Smooth muscle cell (in vitro differentiated cells): ENCODE measurements around the gene BGN. TPM values are rescaled to one million over a fixed set of nuclear protein-coding genes. Genes with fewer than 3 reads are reported as not detected.

Experiments used
- DNase-seq: peaks from one replicate; lab custom pipeline; 2025; ENCODE audit not compliant: unreplicated experiment; lab: John Stamatoyannopoulos, UW
- H2AFZ ChIP-seq: fragments of 200-600 bp; sonication (generic); 2 replicates; pipeline ENCODE4 v1.6.0; 2016; ENCODE audit warnings: antibody characterized with exemption, low read depth, mild to moderate bottlenecking
- H3F3A ChIP-seq: fragments of 200-600 bp; sonication (generic); 2 replicates; pipeline ENCODE4 v1.6.0; 2017; ENCODE audit warnings: antibody characterized with exemption, low read depth
- H3K27ac ChIP-seq: fragments of 200-600 bp; sonication (generic); 2 replicates; pipeline ENCODE4 v1.5.1; 2016; ENCODE audit warnings: low read depth, mild to moderate bottlenecking
- H3K27me3 ChIP-seq: fragments of 200-600 bp; sonication (generic); 2 replicates; pipeline ENCODE4 v1.6.1; 2016; ENCODE audit warnings: low read depth, mild to moderate bottlenecking
- H3K36me3 ChIP-seq: fragments of 200-600 bp; sonication (generic); 2 replicates; pipeline ENCODE4 v1.5.1; 2016; ENCODE audit warnings: low read depth
- H3K4me1 ChIP-seq: fragments of 200-600 bp; sonication (generic); 2 replicates; pipeline ENCODE4 v1.5.1; 2016; ENCODE audit warnings: low read depth
- H3K4me2 ChIP-seq: fragments of 200-600 bp; sonication (generic); 2 replicates; pipeline ENCODE4 v1.6.0; 2016; ENCODE audit warnings: mild to moderate bottlenecking
- H3K4me3 ChIP-seq: fragments of 200-600 bp; sonication (generic); 2 replicates; pipeline ENCODE4 v1.5.1; 2016; ENCODE audit warnings: mild to moderate bottlenecking
- H3K79me2 ChIP-seq: fragments of 200-600 bp; sonication (generic); 2 replicates; pipeline ENCODE4 v1.6.0; 2016; ENCODE audit warnings: low read depth, mild to moderate bottlenecking
- H3K9ac ChIP-seq: fragments of 200-600 bp; sonication (generic); 2 replicates; pipeline ENCODE4 v1.6.0; 2016; ENCODE audit warnings: low read depth
- H3K9me3 ChIP-seq: fragments of 200-600 bp; sonication (generic); replicated peaks from 2 replicates; pipeline ENCODE4 v1.5.1; 2016; ENCODE audit warnings: low read depth
- H4K20me1 ChIP-seq: fragments of 200-600 bp; sonication (generic); 2 replicates; pipeline ENCODE4 v1.6.0; 2016; ENCODE audit warnings: low read depth
- CTCF ChIP-seq: fragments of 200-600 bp; sonication (generic); IDR thresholded peaks from 2 replicates; pipeline ENCODE4 v1.5.1; 2017; ENCODE audit warnings: borderline replicate concordance, mild to moderate bottlenecking, antibody characterized with exemption; ENCODE audit not compliant: insufficient read depth, poor library complexity, severe bottlenecking
- WGBS: methylation state at CpG from one replicate; pipeline ENCODE4 v1.1.7; 2016; ENCODE audit warnings: low lambda C conversion rate; 5-methylcytosine and 5-hydroxymethylcytosine counted together
- polyA plus RNA-seq: library from polyadenylated mRNA; unstranded; fragments of >200 nt; fragmentation: Nextera tagmentation; extraction: Ambion mirVana; gene quantifications from 2 replicates; pipeline ENCODE4 v1.2.1, GENCODE V29; 2016
- total RNA-seq: library from RNA; depleted of rRNA; stranded (reverse); fragments of >200 nt; gene quantifications from 2 replicates; pipeline ENCODE4 v1.2.3, GENCODE V29; 2014

Gene BGN
- total and polyA plus RNA-seq, 2 experiments from 2014 or later, result 298 to 621 TPM

- Histone ChIP-seq H3K9ac (no peak overlapping the region), H3K27me3 (no peaks in the 10 kb centered on the region), H3F3A (no peaks in the 10 kb centered on the region), H3K36me3 (no peaks in the 10 kb centered on the region), H3K4me2 (no peak overlapping the region), H3K79me2 (no peaks in the 10 kb centered on the region), H3K9me3 (no peaks in the 10 kb centered on the region), H3K27ac (no peak overlapping the region), H3K4me3 (no peak overlapping the region), H4K20me1 (no peaks in the 10 kb centered on the region), H3K4me1 (no peaks in the 10 kb centered on the region), H2AFZ (no peak overlapping the region)
- DNase-seq, result no peak
- TF ChIP-seq CTCF, result no peak
- WGBS, result 85% methylated on average over 13 of the region's 15 CpGs
These were observed 32.4 kb downstream of the BGN start for GRCh38 chrX:153527208-153527607.

- no peaks in the 10 kb centered on the region for H3K79me2 ChIP-seq
- H3K4me1 ChIP-seq, result no peaks in the 10 kb centered on the region
- DNase-seq, result no peak
- no peak overlapping the region for H3K9ac ChIP-seq
- WGBS, result 83% methylated on average over 20 of the region's 20 CpGs
- no peak overlapping the region for H3K27ac ChIP-seq
- no peaks in the 10 kb centered on the region for H3K27me3 ChIP-seq
- no peaks in the 10 kb centered on the region for H3K9me3 ChIP-seq
- TF ChIP-seq CTCF, result no peak
- H3F3A ChIP-seq, result no peaks in the 10 kb centered on the region
- no peak overlapping the region for H3K4me3 ChIP-seq
- no peak overlapping the region for H2AFZ ChIP-seq
- H3K4me2 ChIP-seq, result no peak overlapping the region
- no peaks in the 10 kb centered on the region for H4K20me1 ChIP-seq
- H3K36me3 ChIP-seq, result no peaks in the 10 kb centered on the region
These were observed 35.8 kb downstream of the BGN start for GRCh38 chrX:153530411-153531129.

- Histone ChIP-seq H3K27me3 (no peaks in the 10 kb centered on the region), H3K36me3 (no peaks in the 10 kb centered on the region), H4K20me1 (no peaks in the 10 kb centered on the region), H3K9me3 (no peaks in the 10 kb centered on the region), H3K79me2 (no peaks in the 10 kb centered on the region), H3K4me3 (no peak overlapping the region), H3K4me2 (no peak overlapping the region), H3F3A (no peaks in the 10 kb centered on the region), H3K27ac (no peak overlapping the region), H2AFZ (no peak overlapping the region), H3K4me1 (no peaks in the 10 kb centered on the region), H3K9ac (no peak overlapping the region)
- TF ChIP-seq CTCF, result no peak
- 87% methylated on average over 15 of the region's 15 CpGs for WGBS
- no peak for DNase-seq
These were observed 38.3 kb downstream of the BGN start for GRCh38 chrX:153533091-153533490.

- no peak overlapping the region for H3K4me2 ChIP-seq
- H3K27me3 ChIP-seq, result no peaks in the 10 kb centered on the region
- H3K4me1 ChIP-seq, result no peaks in the 10 kb centered on the region
- H4K20me1 ChIP-seq, result no peaks in the 10 kb centered on the region
- no peaks in the 10 kb centered on the region for H3K36me3 ChIP-seq
- no peak for DNase-seq
- no peak for TF ChIP-seq CTCF
- H3K4me3 ChIP-seq, result no peak overlapping the region
- H3F3A ChIP-seq, result no peaks in the 10 kb centered on the region
- no peaks in the 10 kb centered on the region for H3K79me2 ChIP-seq
- no peak overlapping the region for H3K9ac ChIP-seq
- WGBS, result 88% methylated on average over 11 of the region's 11 CpGs
- H2AFZ ChIP-seq, result no peak overlapping the region
- H3K27ac ChIP-seq, result no peak overlapping the region
- H3K9me3 ChIP-seq, result no peaks in the 10 kb centered on the region
These were observed 42.3 kb downstream of the BGN start for GRCh38 chrX:153537080-153537479.
